NCI-H748 (cell line): ENCODE measurements around the gene VWA3A.
"Not testable (repeated sequence)": the region's sequence is repeated elsewhere in the genome, so short reads cannot be mapped to it uniquely, and the experiment has no call there.

ENCODE experiments used
- DNase-seq: peaks from one replicate; lab custom pipeline; 2025; ENCODE audit not compliant: unreplicated experiment; lab: John Stamatoyannopoulos, UW

Gene VWA3A

DNA sequence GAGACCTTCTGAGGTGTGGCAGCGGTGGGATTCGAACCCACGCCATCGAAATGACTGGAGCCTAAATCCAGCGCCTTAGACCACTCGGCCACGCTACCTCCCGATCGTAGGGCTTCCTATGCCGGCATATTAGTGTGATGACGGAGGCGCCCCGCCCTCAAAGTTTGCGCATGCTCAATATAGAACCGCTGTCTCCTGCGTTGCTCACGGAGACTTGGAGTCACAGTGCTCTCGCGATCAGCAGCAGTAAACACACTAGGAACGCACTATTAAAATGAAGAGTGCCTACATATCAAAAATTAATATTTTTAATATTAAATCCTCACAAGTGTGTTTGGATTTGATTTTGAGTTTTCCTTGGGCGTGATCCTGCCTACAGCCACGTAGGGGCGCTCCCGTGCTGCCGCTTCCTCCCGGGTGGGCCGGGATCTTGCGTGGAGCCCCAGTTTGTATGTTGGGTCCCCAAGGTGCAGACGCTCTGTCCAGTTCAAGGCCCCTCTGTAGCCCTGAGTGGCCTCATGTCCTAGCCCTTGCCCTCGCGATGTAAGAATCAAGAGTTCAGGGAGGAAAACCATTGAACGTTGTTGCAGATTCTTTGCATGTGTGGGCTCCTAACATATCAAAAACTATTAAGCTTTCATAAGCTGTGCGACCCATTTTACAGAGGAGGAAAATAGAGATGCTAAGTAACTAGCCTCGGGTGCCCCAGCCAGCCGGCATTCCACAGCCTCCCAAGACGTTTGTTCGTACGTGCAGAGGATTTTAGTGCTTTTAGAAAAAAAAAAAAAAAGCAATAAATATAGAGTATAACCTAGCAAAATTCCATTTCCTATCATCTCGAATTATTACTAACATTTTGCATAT is 103.6 kb downstream of the VWA3A start:
- peak; percentile 74 for DNase-seq

DNA sequence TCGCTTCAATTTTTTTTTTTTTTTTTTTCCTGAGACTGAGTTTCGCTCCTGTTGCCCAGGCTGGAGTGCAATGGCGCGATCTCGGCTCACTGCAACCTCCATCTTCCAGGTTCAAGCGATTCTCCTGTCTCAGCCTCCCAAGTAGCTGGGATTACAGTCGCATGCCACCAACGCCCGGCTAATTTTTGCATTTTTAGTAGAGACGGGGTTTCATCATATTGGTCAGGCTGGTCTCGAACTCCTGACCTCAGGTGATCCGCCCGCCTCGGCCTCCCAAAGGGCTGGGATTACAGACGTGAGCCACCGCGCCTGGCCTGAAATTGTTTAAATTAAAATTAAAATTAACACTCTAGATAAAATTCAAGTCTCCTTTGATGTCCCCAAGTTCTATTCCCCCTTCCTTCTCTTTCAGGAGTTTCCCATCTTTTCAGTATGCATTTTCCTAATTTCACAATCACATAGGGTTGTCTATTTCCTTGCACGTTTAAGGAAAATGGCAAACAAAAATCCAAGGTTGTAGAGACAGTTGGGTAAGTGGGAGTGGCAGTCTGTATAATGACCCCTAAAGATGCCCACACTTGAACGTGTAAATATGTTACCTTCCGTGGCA is 104.3 kb downstream of the VWA3A start:
- not testable (repeated sequence) for DNase-seq

DNA sequence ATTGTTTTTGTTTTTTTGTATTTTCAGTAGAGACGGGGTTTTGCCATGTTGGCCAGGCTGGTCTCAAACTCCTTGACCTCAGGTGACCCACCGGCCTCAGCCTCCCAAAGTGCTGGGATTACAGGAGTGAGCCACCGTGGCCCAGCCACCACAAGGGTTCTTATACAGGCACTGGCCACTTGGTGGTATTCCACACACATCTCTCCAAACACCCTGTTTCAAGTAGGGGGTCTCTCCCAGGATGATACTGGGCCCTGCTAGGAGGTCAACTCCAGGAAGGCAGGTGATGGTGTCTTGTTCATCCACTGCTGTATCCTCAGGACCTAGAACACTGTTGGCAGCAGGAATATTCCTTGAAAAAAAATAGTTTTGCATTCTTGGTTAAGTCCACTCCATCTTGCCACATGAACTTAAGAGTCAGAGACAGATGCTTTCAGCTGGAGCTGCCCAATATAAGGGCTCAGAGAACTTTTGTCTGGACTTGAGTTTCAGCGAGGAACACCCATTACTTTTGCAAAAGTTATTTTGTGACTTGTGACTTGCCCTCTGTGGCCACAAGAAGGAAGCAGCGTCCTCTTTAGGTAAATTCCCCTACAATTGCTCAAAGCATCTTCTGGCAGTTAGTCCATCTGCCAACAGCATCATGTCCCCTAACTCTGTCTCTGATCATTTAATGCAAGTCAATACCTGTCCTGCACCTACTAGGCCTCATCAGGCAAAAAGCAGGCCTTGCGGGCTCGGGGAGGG is 106.4 kb downstream of the VWA3A start:
- no peak for DNase-seq

DNA sequence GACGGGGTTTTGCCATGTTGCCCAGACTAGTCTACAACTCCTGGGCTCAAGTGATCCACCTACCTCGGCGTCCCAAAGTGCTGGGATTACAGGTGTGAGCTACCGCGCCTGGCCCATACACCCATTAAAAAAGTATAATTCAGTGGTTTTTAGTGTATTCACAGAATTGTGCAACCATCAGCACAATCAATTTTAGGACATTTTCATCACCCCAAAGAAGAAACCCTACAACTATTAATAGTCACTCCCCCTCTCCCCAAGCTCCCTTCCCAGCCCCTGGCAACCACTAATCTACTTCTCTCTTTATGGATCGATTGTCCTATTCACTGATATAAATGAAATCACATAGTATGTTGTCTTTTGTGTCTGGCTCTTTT is 109.9 kb downstream of the VWA3A start:
- DNase-seq: no peak

DNA sequence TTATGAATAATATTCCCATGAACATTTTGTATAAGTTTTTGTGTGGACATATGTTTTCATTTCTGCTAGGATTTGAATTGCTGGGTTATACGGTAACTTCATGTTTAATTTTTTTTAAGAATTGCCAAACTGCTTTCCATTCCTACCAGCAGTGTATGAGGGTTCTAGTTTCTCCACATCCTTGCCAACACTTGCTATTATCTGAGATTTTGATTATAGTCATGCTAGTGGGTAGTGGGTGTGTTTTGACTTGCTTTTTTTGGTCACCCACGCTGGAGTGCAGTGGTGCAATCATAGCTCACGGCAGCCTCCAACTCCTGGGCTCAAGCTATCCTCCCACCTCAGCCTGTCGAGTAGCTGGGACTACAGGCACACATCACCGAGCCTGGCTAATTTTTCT is 110.8 kb downstream of the VWA3A start:
- no peak for DNase-seq

DNA sequence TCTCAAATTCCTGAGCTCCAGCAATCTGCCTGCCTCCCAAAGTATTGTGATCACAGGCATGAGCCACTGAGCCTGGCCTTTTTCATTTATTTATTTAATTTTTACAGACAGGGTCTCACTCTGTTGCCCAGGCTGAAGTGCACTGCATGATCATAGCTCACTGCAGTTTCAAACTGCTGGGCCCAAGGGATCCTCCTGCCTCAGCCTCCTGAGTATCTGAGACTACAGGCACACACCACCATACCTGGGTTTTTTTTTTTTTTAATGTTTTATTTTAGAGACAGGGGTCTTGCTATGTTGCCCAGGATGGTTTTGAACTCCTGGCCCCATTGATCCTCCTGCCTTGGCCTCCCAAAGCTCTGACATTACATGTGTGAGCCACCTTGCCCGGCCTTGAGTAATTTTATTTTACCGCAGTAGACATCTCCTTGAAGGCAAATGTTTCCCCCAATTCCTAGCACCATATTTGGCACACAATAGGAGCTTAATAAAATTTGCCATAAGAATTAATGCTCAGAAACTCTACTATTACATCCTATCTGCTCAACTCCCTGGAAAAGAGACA is 111.8 kb downstream of the VWA3A start:
- DNase-seq: no peak

DNA sequence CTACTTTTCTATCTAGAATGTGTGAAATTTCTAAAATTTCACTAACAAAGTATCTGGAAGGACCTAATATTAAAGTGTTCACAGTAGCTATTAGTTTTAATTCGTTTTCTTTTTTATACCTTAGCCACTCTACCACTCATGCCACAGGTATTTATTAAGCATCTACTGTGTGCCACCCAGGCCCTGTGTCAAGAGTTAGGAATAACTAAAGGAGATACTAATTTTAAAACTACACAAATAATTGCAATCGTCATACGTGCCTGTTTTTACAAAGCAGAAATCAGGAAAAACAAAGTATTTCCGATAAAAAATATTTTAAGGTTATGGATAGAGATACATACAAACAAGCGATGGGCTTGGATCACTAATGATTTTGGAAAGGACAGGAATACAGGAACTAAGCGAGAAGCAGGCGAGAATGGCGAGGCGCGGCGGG is 113.3 kb downstream of the VWA3A start:
- DNase-seq: no peak

DNA sequence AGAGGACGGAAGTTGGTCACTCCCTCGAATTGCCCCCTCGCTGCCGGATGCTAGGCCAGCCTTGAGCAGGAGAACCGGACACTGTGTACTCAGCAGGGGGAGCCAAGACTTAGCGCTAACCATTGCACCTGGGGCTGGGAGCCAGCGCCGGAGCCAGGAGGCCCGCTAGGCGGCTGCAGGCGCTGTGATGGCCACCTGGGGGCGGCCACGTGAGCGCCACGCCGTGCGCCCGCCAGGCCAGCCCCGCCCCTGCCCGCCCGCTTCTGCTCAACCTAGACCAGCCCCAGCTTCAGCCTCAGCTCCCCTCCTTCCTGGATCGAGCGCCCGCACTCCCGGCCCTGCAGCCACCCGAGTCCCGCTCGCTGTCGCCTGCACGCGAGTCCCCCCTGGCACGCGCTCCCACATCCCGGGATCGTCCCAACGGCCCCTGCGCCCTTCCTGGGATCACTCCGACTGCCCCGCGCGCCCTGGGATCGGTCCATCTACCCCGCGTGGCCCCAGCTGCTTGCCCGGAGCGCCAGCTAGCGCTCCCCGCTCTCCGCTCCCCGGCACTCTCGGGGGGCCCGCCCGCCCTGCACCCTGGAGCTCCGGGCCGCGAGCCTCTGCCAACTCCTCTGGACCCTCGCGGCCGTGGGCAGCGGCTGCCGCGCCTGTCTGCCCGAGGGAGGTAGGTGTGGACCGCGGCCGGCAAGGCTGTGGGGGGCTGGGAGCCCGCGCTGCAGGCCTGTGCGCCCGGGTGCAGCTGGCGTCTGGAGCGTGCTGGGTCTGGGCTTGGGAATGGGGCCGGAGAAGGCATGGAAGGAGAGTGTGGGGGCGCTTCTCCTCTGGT is 113.9 kb downstream of the VWA3A start, which contains the start of gene EEF2K:
Gene EEF2K (plus strand): TSS at position 266 of the 829 bp plus-strand sequence. CDS start 19,452 bp downstream, outside the sequence.
- peak; percentile 94 for DNase-seq
